Measurements from ENCODE around the gene SORCS3.

GRCh38 chr10:104774234-104774633, 133.1 kb downstream of the SORCS3 start:
- TF ChIP-seq EZH2 (IDR thresholded peaks at IDR 0.05; ENCODE audit: insufficient read depth, poor library complexity, severe bottlenecking) (no peak), EZH2phosphoT487 (IDR thresholded peaks at IDR 0.05; ENCODE audit: insufficient read depth, low read depth) (no peak)
